Raji (cell line): ENCODE measurements around the gene DAW1.

ENCODE experiments used
- POLR2A ChIP-seq: IDR thresholded peaks from 2 replicates; pipeline ENCODE4 v1.6.1; 2011; ENCODE audit warnings: low read depth, low read length, control low read depth; ENCODE audit not compliant: insufficient read depth

Gene DAW1

GRCh38 chr2:227853765-227854271, 17.6 kb upstream of the DAW1 start:
- TF ChIP-seq POLR2A = no peak

GRCh38 chr2:227855440-227855839, 16.0 kb upstream of the DAW1 start:
- TF ChIP-seq POLR2A = no peak

- no peak for TF ChIP-seq POLR2A
Observed at GRCh38 chr2:227856697-227857096, 14.7 kb upstream of the DAW1 start.

- no peak for TF ChIP-seq POLR2A
Observed at GRCh38 chr2:227860221-227860641, 11.2 kb upstream of the DAW1 start.

GRCh38 chr2:227861011-227861410, 10.4 kb upstream of the DAW1 start:
- no peak for TF ChIP-seq POLR2A

GRCh38 chr2:227862227-227862740, 9.1 kb upstream of the DAW1 start:
- TF ChIP-seq POLR2A = no peak

- TF ChIP-seq POLR2A = no peak
Observed at GRCh38 chr2:227862741-227863588, 8.5 kb upstream of the DAW1 start.

GRCh38 chr2:227864161-227864756, 7.2 kb upstream of the DAW1 start:
- TF ChIP-seq POLR2A = no peak

GRCh38 chr2:227865291-227865690, 6.1 kb upstream of the DAW1 start:
- no peak for TF ChIP-seq POLR2A

- TF ChIP-seq POLR2A = no peak
Observed at GRCh38 chr2:227867386-227867785, 4.0 kb upstream of the DAW1 start.

GRCh38 chr2:227870710-227871374, 589 bp upstream of the DAW1 start:
- no peak for TF ChIP-seq POLR2A

- TF ChIP-seq POLR2A = no peak
Observed at GRCh38 chr2:227872676-227873075, 1.2 kb downstream of the DAW1 start.

- no peak for TF ChIP-seq POLR2A
Observed at GRCh38 chr2:227876300-227876801, 4.9 kb downstream of the DAW1 start.

- TF ChIP-seq POLR2A = no peak
Observed at GRCh38 chr2:227877421-227878310, 6.2 kb downstream of the DAW1 start.
